Tibial nerve (tissue), 4 donors: ENCODE results near the gene TMEM238L. TPM values are rescaled to one million over a fixed set of nuclear protein-coding genes. Genes with fewer than 3 reads are reported as not detected.
"Not testable (repeated sequence)": the region's sequence is repeated elsewhere in the genome, so short reads cannot be mapped to it uniquely, and the experiment has no call there.

Experiments
- DNase-seq, 2 donors: peaks; one replicate each; pipeline ENCODE4 v3.0.0-alpha.2; 2019; ENCODE audit warnings: low spot score in 2 of 2
- H3K27ac ChIP-seq, 4 donors: fragments of 200-600 bp; sonication (generic) in 3 of 4; one replicate each; pipeline ENCODE4 v1.5.1; 2017 to 2019; ENCODE audit warnings: mild to moderate bottlenecking in 1 of 4
- H3K27me3 ChIP-seq, 2 donors: fragments of 200-600 bp; sonication (generic) in 1 of 2; one replicate each; pipeline versions ENCODE4 v1.5.1 to v1.6.0; 2017 to 2019
- H3K36me3 ChIP-seq, 3 donors: fragments of 200-600 bp; sonication (generic); one replicate each; pipeline ENCODE4 v1.5.1; 2018 to 2019
- H3K4me1 ChIP-seq, 4 donors: fragments of 200-600 bp; sonication (generic) in 3 of 4; one replicate each; pipeline ENCODE4 v1.5.1; 2017 to 2019
- H3K4me3 ChIP-seq, 4 donors: fragments of 200-600 bp; sonication (generic) in 3 of 4; one replicate each; pipeline ENCODE4 v1.5.1; 2017 to 2019; ENCODE audit warnings: mild to moderate bottlenecking in 1 of 4, moderate library complexity in 1 of 4
- H3K9me3 ChIP-seq, 4 donors: fragments of 200-600 bp; sonication (generic) in 3 of 4; one replicate each; pipeline ENCODE4 v1.5.1; 2017 to 2019
- CTCF ChIP-seq, 5 experiments: fragments of 200-600 bp in 3 of 5; fragments of 450-650 bp in 2 of 5; sonication (generic) in 3 of 5; IDR thresholded peaks; one replicate each; pipeline ENCODE4 v1.5.1; 2016 to 2019; ENCODE audit warnings: antibody characterized with exemption in 5 of 5, mild to moderate bottlenecking in 3 of 5, moderate library complexity in 2 of 5
- EP300 ChIP-seq, 2 donors: sonication (generic); formaldehyde crosslinking; IDR thresholded peaks; one replicate each; pipeline ENCODE4 v1.6.1; 2017; ENCODE audit warnings: antibody characterized with exemption in 2 of 2, mild to moderate bottlenecking in 1 of 2
- POLR2A ChIP-seq, 2 donors: fragments of 450-650 bp; IDR thresholded peaks; one replicate each; pipeline ENCODE4 v1.6.1; 2017; ENCODE audit warnings: antibody characterized with exemption in 2 of 2, mild to moderate bottlenecking in 2 of 2, moderate library complexity in 2 of 2
- WGBS, 2 donors: methylation state at CpG; one replicate each; pipeline ENCODE4 v1.1.5; 2018; 5-methylcytosine and 5-hydroxymethylcytosine counted together
- total RNA-seq, 4 donors: library from RNA; depleted of rRNA; stranded (reverse); fragments of >200 nt; gene quantifications; one replicate each; pipeline ENCODE4 v1.1.0, GENCODE V29; 2016

TMEM238L gene
- total RNA-seq: not detected

GRCh38 chr17:10803830-10804475 lies at the start of gene TMEM238L:
TSS of gene TMEM238L (minus strand) at chr17:10804099. CDS start at chr17:10803963, 136 bp downstream.
- no peaks in the 10 kb centered on the region for H3K27me3 ChIP-seq
- H3K9me3 ChIP-seq: no peaks in the 10 kb centered on the region
- H3K4me1 ChIP-seq: peaks cover 0 to 8% (median 2%) of the 10 kb centered on the region in 4 donors
- WGBS, 2 donors: 74 to 76% methylated on average over 14 to 16 of the region's 16 CpGs
- peak within 1 kb of the TSS in 1 of 4 donors; percentile 56 for H3K27ac ChIP-seq
- no peak for DNase-seq
- TF ChIP-seq EP300 (IDR thresholded peaks at IDR 0.05) (no peak), CTCF (IDR thresholded peaks at IDR 0.05) (no peak), POLR2A (IDR thresholded peaks at IDR 0.05) (no peak)
- no peaks in the 10 kb centered on the region for H3K36me3 ChIP-seq
- peak within 1 kb of the TSS in 1 of 4 donors; percentile 9 for H3K4me3 ChIP-seq

GRCh38 chr17:10846636-10847035 lies 42.7 kb upstream of the TMEM238L start:
- H3K27me3 ChIP-seq, H3K27ac ChIP-seq, H3K9me3 ChIP-seq, H3K4me3 ChIP-seq, H3K36me3 ChIP-seq, DNase-seq: not testable (repeated sequence)
- WGBS, 2 donors: 83 to 87% methylated on average over 6 of the region's 6 CpGs
- peaks cover 0 to 24% (median 4%) of the 10 kb centered on the region in 4 donors for H3K4me1 ChIP-seq

- Histone ChIP-seq H3K36me3 (no peaks in the 10 kb centered on the region), H3K4me3 (peak overlapping the region; percentile 35 to 55 (median 44)), H3K27ac (no peak overlapping the region), H3K9me3 (no peaks in the 10 kb centered on the region), H3K27me3 (no peaks in the 10 kb centered on the region), H3K4me1 (peaks cover 0 to 24% (median 4%) of the 10 kb centered on the region in 4 donors)
- no peak for DNase-seq
- TF ChIP-seq CTCF (IDR thresholded peaks at IDR 0.05) (peak in 1 of 5 experiments; percentile 3), EP300 (IDR thresholded peaks at IDR 0.05) (no peak), POLR2A (IDR thresholded peaks at IDR 0.05) (no peak)
- 16 to 18% methylated on average over 6 of the region's 6 CpGs for WGBS, 2 donors
These were observed 41.5 kb upstream of the TMEM238L start for GRCh38 chr17:10845388-10845751.

- no peaks in the 10 kb centered on the region for H3K9me3 ChIP-seq
- H3K36me3 ChIP-seq: no peaks in the 10 kb centered on the region
- H3K4me3 ChIP-seq: peak overlapping the region; percentile 35 to 55 (median 44)
- 7 to 8% methylated on average over 27 to 28 of the region's 28 CpGs for WGBS, 2 donors
- TF ChIP-seq EP300 (IDR thresholded peaks at IDR 0.05) (peak in 1 of 2 donors; percentile 24), CTCF (IDR thresholded peaks at IDR 0.05) (peak; percentile 93 to 97 (median 94)), POLR2A (IDR thresholded peaks at IDR 0.05) (no peak)
- H3K27me3 ChIP-seq: no peaks in the 10 kb centered on the region
- peak; percentile 22 to 59 for DNase-seq
- H3K27ac ChIP-seq: peak overlapping the region in 2 of 4 donors; percentile 41 to 46
- peaks cover 0 to 24% (median 4%) of the 10 kb centered on the region in 4 donors for H3K4me1 ChIP-seq
These were observed 40.9 kb upstream of the TMEM238L start for GRCh38 chr17:10844621-10845387.

- Histone ChIP-seq H3K36me3 (no peaks in the 10 kb centered on the region), H3K9me3 (no peaks in the 10 kb centered on the region), H3K27me3 (no peaks in the 10 kb centered on the region), H3K27ac (no peak overlapping the region), H3K4me1 (peaks cover 0 to 24% (median 4%) of the 10 kb centered on the region in 4 donors), H3K4me3 (no peak overlapping the region)
- TF ChIP-seq CTCF (IDR thresholded peaks at IDR 0.05): no peak
- no peak for TF ChIP-seq POLR2A (IDR thresholded peaks at IDR 0.05)
- TF ChIP-seq EP300 (IDR thresholded peaks at IDR 0.05): no peak
- DNase-seq: no peak
- WGBS, 2 donors: 28 to 43% methylated on average over 7 of the region's 7 CpGs
These were observed 39.9 kb upstream of the TMEM238L start for GRCh38 chr17:10843811-10844210.
